Measurements from ENCODE around the gene NECTIN3. TPM values are rescaled to one million over a fixed set of nuclear protein-coding genes. Genes with fewer than 3 reads are reported as not detected.

The NECTIN3 gene
- total and polyA plus RNA-seq, 4 donors = 9.0 to 31.8 (median 15.3) TPM

DNA sequence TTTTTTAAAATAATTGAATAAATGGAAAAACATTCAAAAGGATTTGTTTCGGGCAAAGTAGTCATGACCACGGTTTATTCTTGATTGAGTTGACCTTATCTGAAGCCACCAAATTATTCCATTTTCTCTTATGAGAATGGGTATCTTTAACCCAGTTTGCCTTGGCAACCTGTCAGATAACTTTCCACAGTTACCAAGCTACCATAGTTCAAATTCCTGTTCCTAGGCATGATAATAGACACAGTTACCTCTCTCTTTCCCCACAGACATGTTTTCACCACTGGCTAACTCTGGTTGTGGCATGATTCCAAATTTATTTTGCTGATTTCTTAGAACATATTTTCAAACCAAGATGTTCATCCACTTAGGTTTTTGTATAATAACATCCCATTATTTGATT lies 84.9 kb downstream of the NECTIN3 start:
- Histone ChIP-seq H3K27ac (ENCODE audit: low read depth in 1 of 2, low read length in 2 of 2) (no peak overlapping the region), H3K4me3 (ENCODE audit: low read depth in 1 of 3, low read length in 3 of 3) (no peak overlapping the region), H3K36me3 (ENCODE audit: control insufficient read depth in 4 of 4, insufficient read depth in 3 of 4, low read depth in 1 of 4, low read length in 3 of 4) (peaks cover 0 to 4% (median 0%) of the 10 kb centered on the region in 4 donors), H3K4me1 (ENCODE audit: control insufficient read depth in 4 of 4, insufficient read depth in 4 of 4, low read length in 3 of 4) (no peaks in the 10 kb centered on the region), H3K9ac (ENCODE audit: low read depth in 1 of 2, low read length in 2 of 2) (no peak overlapping the region), H3K27me3 (ENCODE audit: control insufficient read depth in 4 of 4, insufficient read depth in 4 of 4, low read length in 3 of 4) (no peaks in the 10 kb centered on the region), H3K9me3 (ENCODE audit: control insufficient read depth in 4 of 4, low read length in 3 of 4) (no peaks in the 10 kb centered on the region)
- DNase-seq (ENCODE audit: low spot score) = no peak
- 97% methylated on average over 2 of the region's 2 CpGs for WGBS
- TF ChIP-seq YY1 (IDR thresholded peaks at IDR 0.05) = no peak

DNA sequence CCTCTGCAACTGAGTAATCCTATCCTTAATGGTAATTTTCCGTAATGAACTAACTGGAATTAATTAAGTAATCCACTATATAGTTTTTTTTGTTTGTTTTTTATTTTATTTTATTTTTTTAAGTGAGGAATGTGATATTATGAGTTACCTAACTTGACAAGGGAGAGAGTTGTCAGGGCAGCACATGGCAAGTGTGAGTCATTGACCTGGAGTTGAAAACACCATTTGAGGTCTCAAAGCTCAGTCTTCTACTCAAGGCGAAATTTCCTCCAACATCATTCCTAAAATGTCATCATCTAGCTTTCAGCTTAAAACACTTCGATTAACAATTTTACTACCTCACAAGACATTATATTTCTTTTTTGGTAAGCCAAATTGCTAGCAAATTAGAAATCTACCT lies 87.8 kb downstream of the NECTIN3 start:
- peaks cover 0 to 4% (median 0%) of the 10 kb centered on the region in 4 donors for H3K36me3 ChIP-seq (ENCODE audit: control insufficient read depth in 4 of 4, insufficient read depth in 3 of 4, low read depth in 1 of 4, low read length in 3 of 4)
- WGBS = 95% methylated on average over 3 of the region's 3 CpGs
- DNase-seq (ENCODE audit: low spot score) = no peak
- H3K4me3 ChIP-seq (ENCODE audit: low read depth in 1 of 3, low read length in 3 of 3) = no peak overlapping the region
- H3K9me3 ChIP-seq (ENCODE audit: control insufficient read depth in 4 of 4, low read length in 3 of 4) = no peaks in the 10 kb centered on the region
- no peaks in the 10 kb centered on the region for H3K27me3 ChIP-seq (ENCODE audit: control insufficient read depth in 4 of 4, insufficient read depth in 4 of 4, low read length in 3 of 4)
- TF ChIP-seq, protein P1, sequence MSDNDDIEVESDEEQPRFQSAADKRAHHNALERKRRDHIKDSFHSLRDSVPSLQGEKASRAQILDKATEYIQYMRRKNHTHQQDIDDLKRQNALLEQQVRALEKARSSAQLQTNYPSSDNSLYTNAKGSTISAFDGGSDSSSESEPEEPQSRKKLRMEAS (IDR thresholded peaks at IDR 0.05) = no peak
- no peak for TF ChIP-seq HNF4A (conservative IDR thresholded peaks at IDR 0.05)
- TF ChIP-seq FOXA1 (IDR thresholded peaks at IDR 0.05) = no peak
- TF ChIP-seq GABPA (IDR thresholded peaks at IDR 0.05 in 1 of 2, conservative IDR thresholded peaks at IDR 0.05 in 1 of 2) = no peak
- TF ChIP-seq EGR1 (IDR thresholded peaks at IDR 0.05; ENCODE audit: low read depth in 2 of 2) = no peak
- H3K27ac ChIP-seq (ENCODE audit: low read depth in 1 of 2, low read length in 2 of 2) = no peak overlapping the region
- no peak overlapping the region for H3K9ac ChIP-seq (ENCODE audit: low read depth in 1 of 2, low read length in 2 of 2)
- H3K4me1 ChIP-seq (ENCODE audit: control insufficient read depth in 4 of 4, insufficient read depth in 4 of 4, low read length in 3 of 4) = no peaks in the 10 kb centered on the region

DNA sequence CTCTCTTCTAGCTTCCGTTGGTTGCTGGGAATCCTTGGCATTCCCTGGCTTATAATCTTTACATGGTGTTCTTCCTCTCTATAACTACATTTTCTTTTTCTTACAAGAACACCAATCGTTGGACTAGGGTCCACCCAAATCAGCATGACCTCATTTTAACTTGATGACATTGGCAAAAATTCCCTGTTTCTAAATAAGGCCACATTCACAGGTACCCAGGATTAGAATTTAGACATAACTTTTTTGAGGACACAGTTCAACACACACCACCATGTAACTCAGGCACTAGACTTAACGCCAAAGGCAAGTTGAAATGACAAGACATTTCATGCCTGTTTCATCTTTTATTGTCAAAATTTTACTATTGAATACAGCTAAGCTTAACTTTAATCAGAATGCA lies 93.0 kb downstream of the NECTIN3 start:
- WGBS = 71% methylated on average over 3 of the region's 3 CpGs
- no peaks in the 10 kb centered on the region for H3K9me3 ChIP-seq (ENCODE audit: control insufficient read depth in 4 of 4, low read length in 3 of 4)
- H3K36me3 ChIP-seq (ENCODE audit: control insufficient read depth in 4 of 4, insufficient read depth in 3 of 4, low read depth in 1 of 4, low read length in 3 of 4) = peaks cover 0 to 2% (median 0%) of the 10 kb centered on the region in 4 donors
- no peak for DNase-seq (ENCODE audit: low spot score)
- H3K4me3 ChIP-seq (ENCODE audit: low read depth in 1 of 3, low read length in 3 of 3) = no peak overlapping the region
- H3K9ac ChIP-seq (ENCODE audit: low read depth in 1 of 2, low read length in 2 of 2) = no peak overlapping the region
- no peak for TF ChIP-seq TAF1 (conservative IDR thresholded peaks at IDR 0.05)
- TF ChIP-seq HNF4A (conservative IDR thresholded peaks at IDR 0.05) = peak; percentile 23 to 38
- H3K27ac ChIP-seq (ENCODE audit: low read depth in 1 of 2, low read length in 2 of 2) = no peak overlapping the region
- H3K4me1 ChIP-seq (ENCODE audit: control insufficient read depth in 4 of 4, insufficient read depth in 4 of 4, low read length in 3 of 4) = no peaks in the 10 kb centered on the region
- no peaks in the 10 kb centered on the region for H3K27me3 ChIP-seq (ENCODE audit: control insufficient read depth in 4 of 4, insufficient read depth in 4 of 4, low read length in 3 of 4)

DNA sequence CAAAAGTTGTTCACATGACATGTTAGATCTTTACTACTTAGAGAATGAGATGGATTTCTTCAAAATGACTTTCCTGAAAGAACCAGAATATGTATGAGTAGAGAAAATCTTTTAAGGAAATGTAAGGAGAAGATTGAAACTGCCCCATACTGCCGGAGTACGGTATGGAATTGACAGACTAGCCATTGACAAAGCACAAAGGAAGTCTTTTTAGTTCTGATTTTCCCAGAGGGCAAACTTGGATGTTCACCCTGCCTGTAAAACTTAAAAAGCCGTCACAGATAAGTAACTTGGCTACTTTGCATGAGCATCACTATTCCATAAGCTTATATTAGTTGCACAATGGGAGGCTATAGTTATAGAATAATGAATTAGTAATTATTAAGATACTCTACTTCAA lies 93.8 kb downstream of the NECTIN3 start:
- no peaks in the 10 kb centered on the region for H3K9me3 ChIP-seq (ENCODE audit: control insufficient read depth in 4 of 4, low read length in 3 of 4)
- H3K4me1 ChIP-seq (ENCODE audit: control insufficient read depth in 4 of 4, insufficient read depth in 4 of 4, low read length in 3 of 4) = no peaks in the 10 kb centered on the region
- H3K9ac ChIP-seq (ENCODE audit: low read depth in 1 of 2, low read length in 2 of 2) = no peak overlapping the region
- no peak overlapping the region for H3K4me3 ChIP-seq (ENCODE audit: low read depth in 1 of 3, low read length in 3 of 3)
- TF ChIP-seq JUND (IDR thresholded peaks at IDR 0.05) (no peak), TAF1 (conservative IDR thresholded peaks at IDR 0.05) (no peak), HNF4G (IDR thresholded peaks at IDR 0.05) (no peak), YY1 (IDR thresholded peaks at IDR 0.05) (no peak), RAD21 (IDR thresholded peaks at IDR 0.05) (no peak)
- TF ChIP-seq, protein P2, sequence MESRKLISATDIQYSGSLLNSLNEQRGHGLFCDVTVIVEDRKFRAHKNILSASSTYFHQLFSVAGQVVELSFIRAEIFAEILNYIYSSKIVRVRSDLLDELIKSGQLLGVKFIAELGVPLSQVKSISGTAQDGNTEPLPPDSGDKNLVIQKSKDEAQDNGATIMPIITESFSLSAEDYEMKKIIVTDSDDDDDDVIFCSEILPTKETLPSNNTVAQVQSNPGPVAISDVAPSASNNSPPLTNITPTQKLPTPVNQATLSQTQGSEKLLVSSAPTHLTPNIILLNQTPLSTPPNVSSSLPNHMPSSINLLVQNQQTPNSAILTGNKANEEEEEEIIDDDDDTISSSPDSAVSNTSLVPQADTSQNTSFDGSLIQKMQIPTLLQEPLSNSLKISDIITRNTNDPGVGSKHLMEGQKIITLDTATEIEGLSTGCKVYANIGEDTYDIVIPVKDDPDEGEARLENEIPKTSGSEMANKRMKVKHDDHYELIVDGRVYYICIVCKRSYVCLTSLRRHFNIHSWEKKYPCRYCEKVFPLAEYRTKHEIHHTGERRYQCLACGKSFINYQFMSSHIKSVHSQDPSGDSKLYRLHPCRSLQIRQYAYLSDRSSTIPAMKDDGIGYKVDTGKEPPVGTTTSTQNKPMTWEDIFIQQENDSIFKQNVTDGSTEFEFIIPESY (IDR thresholded peaks at IDR 0.05) = no peak
- TF ChIP-seq, protein P3, sequence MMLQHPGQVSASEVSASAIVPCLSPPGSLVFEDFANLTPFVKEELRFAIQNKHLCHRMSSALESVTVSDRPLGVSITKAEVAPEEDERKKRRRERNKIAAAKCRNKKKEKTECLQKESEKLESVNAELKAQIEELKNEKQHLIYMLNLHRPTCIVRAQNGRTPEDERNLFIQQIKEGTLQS (IDR thresholded peaks at IDR 0.05) = no peak
- TF ChIP-seq, protein P1 (IDR thresholded peaks at IDR 0.05) = no peak
- peaks cover 0 to under 1% (median 0%) of the 10 kb centered on the region in 4 donors for H3K36me3 ChIP-seq (ENCODE audit: control insufficient read depth in 4 of 4, insufficient read depth in 3 of 4, low read depth in 1 of 4, low read length in 3 of 4)
- no peaks in the 10 kb centered on the region for H3K27me3 ChIP-seq (ENCODE audit: control insufficient read depth in 4 of 4, insufficient read depth in 4 of 4, low read length in 3 of 4)
- WGBS = 98% methylated on average over 3 of the region's 3 CpGs
- no peak overlapping the region for H3K27ac ChIP-seq (ENCODE audit: low read depth in 1 of 2, low read length in 2 of 2)
- DNase-seq (ENCODE audit: low spot score) = no peak

All from liver (tissue), 9 donors.